PC-9 (cell line): ENCODE measurements around the gene REXO4.

Source experiments
- CTCF ChIP-seq: fragments of 200-600 bp; sonication (generic); conservative IDR thresholded peaks from 2 replicates; pipeline ENCODE4 v1.6.1; 2017; ENCODE audit warnings: mixed run types, antibody characterized with exemption, mild to moderate bottlenecking, moderate library complexity
- EZH2 ChIP-seq: fragments of 200-600 bp; sonication (generic); IDR thresholded peaks from 2 replicates; pipeline ENCODE4 v1.8.0; 2017; ENCODE audit warnings: antibody characterized with exemption, low read depth

- TF ChIP-seq CTCF (no peak), EZH2 (no peak)
Measured at GRCh38 chr9:133401588-133401987, 16.2 kb downstream of the REXO4 start.
